ENCODE results near the gene SCFD2.

Gene SCFD2

GRCh38 chr4:52843351-52843750 is 522.5 kb downstream of the SCFD2 start:
- no peak for DNase-seq (ENCODE audit: low read depth)
- TF ChIP-seq CTCF (conservative IDR thresholded peaks at IDR 0.05; ENCODE audit: control insufficient read depth, insufficient read depth, low read depth, low read length), result no peak

GRCh38 chr4:52842792-52843191 is 523.1 kb downstream of the SCFD2 start:
- TF ChIP-seq CTCF (conservative IDR thresholded peaks at IDR 0.05; ENCODE audit: control insufficient read depth, insufficient read depth, low read depth, low read length), result no peak
- no peak overlapping the region for H3K4me3 ChIP-seq (ENCODE audit: control insufficient read depth, low read depth, low read length)
- no peak for DNase-seq (ENCODE audit: low read depth)

More at GRCh38 chr4:52843351-52843750, 522.5 kb downstream of the SCFD2 start:
- no peak overlapping the region for H3K4me3 ChIP-seq (ENCODE audit: control insufficient read depth, low read depth, low read length)

GRCh38 chr4:52841682-52842456 is 524.0 kb downstream of the SCFD2 start:
- DNase-seq (ENCODE audit: low read depth), result peak; percentile 25
- no peak for TF ChIP-seq CTCF (conservative IDR thresholded peaks at IDR 0.05; ENCODE audit: control insufficient read depth, insufficient read depth, low read depth, low read length)
- no peak overlapping the region for H3K4me3 ChIP-seq (ENCODE audit: control insufficient read depth, low read depth, low read length)

GRCh38 chr4:52840531-52841370 is 525.1 kb downstream of the SCFD2 start:
- DNase-seq (ENCODE audit: low read depth), result no peak
- no peak overlapping the region for H3K4me3 ChIP-seq (ENCODE audit: control insufficient read depth, low read depth, low read length)
- no peak for TF ChIP-seq CTCF (conservative IDR thresholded peaks at IDR 0.05; ENCODE audit: control insufficient read depth, insufficient read depth, low read depth, low read length)

- no peak for TF ChIP-seq CTCF (conservative IDR thresholded peaks at IDR 0.05; ENCODE audit: control insufficient read depth, insufficient read depth, low read depth, low read length)
- no peak overlapping the region for H3K4me3 ChIP-seq (ENCODE audit: control insufficient read depth, low read depth, low read length)
- DNase-seq (ENCODE audit: low read depth), result no peak
These were observed 526.9 kb downstream of the SCFD2 start for GRCh38 chr4:52838729-52839586.

Measured in fibroblast of mammary gland (primary cell).